ENCODE data around the gene KDM4B.
A peak's percentile ranks its signal among the peaks of the same experiment; 100 is the strongest.

Gene KDM4B

GRCh38 chr19:5141850-5142724 is 173.2 kb downstream of the KDM4B start:
- no peak for DNase-seq

- DNase-seq = no peak
Observed at GRCh38 chr19:5142725-5143097, 173.8 kb downstream of the KDM4B start.

- no peak for DNase-seq
Observed at GRCh38 chr19:5143471-5144411, 174.8 kb downstream of the KDM4B start.

GRCh38 chr19:5144545-5145179 is 175.7 kb downstream of the KDM4B start:
- DNase-seq = no peak

GRCh38 chr19:5145521-5146511 is 176.9 kb downstream of the KDM4B start:
- no peak for DNase-seq

- DNase-seq = no peak
Observed at GRCh38 chr19:5147074-5147977, 178.4 kb downstream of the KDM4B start.

GRCh38 chr19:5147978-5148793 is 179.3 kb downstream of the KDM4B start:
- DNase-seq = no peak

GRCh38 chr19:5148794-5149190 is 179.9 kb downstream of the KDM4B start:
- DNase-seq = no peak

GRCh38 chr19:5149508-5149907 is 180.6 kb downstream of the KDM4B start:
- DNase-seq = peak in 1 of 2 experiments; percentile 35

- peak in 1 of 2 experiments; percentile 20 for DNase-seq
Observed at GRCh38 chr19:5149932-5150901, 181.3 kb downstream of the KDM4B start.

- peak; percentile 73 to 93 for DNase-seq
Observed at GRCh38 chr19:5150902-5151741, 182.2 kb downstream of the KDM4B start.

- no peak for DNase-seq
Observed at GRCh38 chr19:5152013-5152763, 183.3 kb downstream of the KDM4B start.

GRCh38 chr19:5152767-5153532 is 184.0 kb downstream of the KDM4B start:
- no peak for DNase-seq

- no peak for DNase-seq
Observed at GRCh38 chr19:5153601-5154128, 184.8 kb downstream of the KDM4B start.

- peak in 1 of 2 experiments; percentile 16 for DNase-seq
Observed at GRCh38 chr19:5154129-5154798, 185.4 kb downstream of the KDM4B start.

Measured in NCI-H524 (cell line).